HepG2 (cell line): ENCODE measurements around the gene CDK18. TPM values are rescaled to one million over a fixed set of nuclear protein-coding genes. Genes with fewer than 3 reads are reported as not detected.

Experiments used
- ASH2L ChIP-seq: fragments of 300-600, 200-600 bp; sonication (generic); IDR thresholded peaks from 2 replicates; pipeline ENCODE4 v1.7.0; 2017; ENCODE audit warnings: low read depth, mild to moderate bottlenecking, moderate library complexity, mixed read lengths, low read length; ENCODE audit not compliant: insufficient read length
- BCL6 ChIP-seq: IDR thresholded peaks from 2 replicates; pipeline ENCODE4 v1.6.1; 2016; ENCODE audit warnings: missing genetic modification reagents, missing compliant biosample characterization
- BCLAF1 ChIP-seq: fragments of 450-650 bp; IDR thresholded peaks from 2 replicates; pipeline ENCODE4 v1.6.1; 2017; ENCODE audit warnings: mild to moderate bottlenecking
- BRF2 ChIP-seq: sonication (generic); formaldehyde crosslinking; IDR thresholded peaks from 2 replicates; pipeline ENCODE4 v1.8.1; 2022; ENCODE audit warnings: mild to moderate bottlenecking, missing genetic modification reagents
- CHD4 ChIP-seq: fragments of 200-600 bp; sonication (generic); IDR thresholded peaks from 2 replicates; pipeline ENCODE4 v1.7.0; 2017; ENCODE audit warnings: mild to moderate bottlenecking, low read length, borderline replicate concordance
- GMEB1 ChIP-seq: sonication (generic); formaldehyde crosslinking; IDR thresholded peaks from 2 replicates; pipeline ENCODE4 v1.5.1; 2020; ENCODE audit warnings: missing genetic modification reagents, mild to moderate bottlenecking, borderline replicate concordance
- HHEX ChIP-seq: IDR thresholded peaks from 2 replicates; pipeline ENCODE4 v1.6.1; 2016; ENCODE audit warnings: control low read depth
- HNRNPUL1 ChIP-seq: fragments of 200-400 bp; formaldehyde crosslinking; IDR thresholded peaks from 2 replicates; pipeline ENCODE4 v1.6.1; 2017; ENCODE audit warnings: low read depth, mild to moderate bottlenecking, low read length, moderate library complexity
- KDM4B ChIP-seq: sonication (generic); formaldehyde crosslinking; IDR thresholded peaks from 2 replicates; pipeline ENCODE4 v1.4.0; 2020; ENCODE audit warnings: missing genetic modification reagents
- KMT2A ChIP-seq: sonication (generic); formaldehyde crosslinking; IDR thresholded peaks from 2 replicates; pipeline ENCODE4 v1.4.0; 2020; ENCODE audit warnings: missing genetic modification reagents
- MAFF ChIP-seq: IDR thresholded peaks from 2 replicates; pipeline ENCODE4 v1.6.1; 2011; ENCODE audit warnings: low read depth, low read length, improper control_type of control experiment
- NCOR1 ChIP-seq: fragments of 200-600 bp; sonication (generic); IDR thresholded peaks from 2 replicates; pipeline ENCODE4 v1.7.0; 2017; ENCODE audit warnings: antibody characterized with exemption, low read length, borderline replicate concordance
- NR2F2 ChIP-seq: IDR thresholded peaks from 2 replicates; pipeline ENCODE4 v1.6.1; 2012; ENCODE audit warnings: low read depth, inconsistent platforms, borderline replicate concordance
- RXRB ChIP-seq: IDR thresholded peaks from 2 replicates; pipeline ENCODE4 v1.6.1; 2016; ENCODE audit warnings: borderline replicate concordance, missing genetic modification reagents, missing compliant biosample characterization
- ZBTB44 ChIP-seq: sonication (generic); formaldehyde crosslinking; IDR thresholded peaks from 2 replicates; pipeline ENCODE4 v1.4.0; 2020; ENCODE audit warnings: missing genetic modification reagents
- ZIK1 ChIP-seq: sonication (generic); formaldehyde crosslinking; IDR thresholded peaks from 2 replicates; pipeline ENCODE4 v1.5.0; 2020; ENCODE audit warnings: mild to moderate bottlenecking, low read depth, missing genetic modification reagents, borderline replicate concordance
- ZMAT5 ChIP-seq: sonication (generic); formaldehyde crosslinking; IDR thresholded peaks from 2 replicates; pipeline ENCODE4 v1.5.0; 2020; ENCODE audit warnings: mild to moderate bottlenecking, low read depth, missing genetic modification reagents, borderline replicate concordance
- ZNF607 ChIP-seq: sonication (generic); formaldehyde crosslinking; IDR thresholded peaks from 2 replicates; pipeline ENCODE4 v1.5.1; 2020; ENCODE audit warnings: missing genetic modification reagents, mild to moderate bottlenecking, borderline replicate concordance
- ZNF691 ChIP-seq: sonication (generic); formaldehyde crosslinking; IDR thresholded peaks from 2 replicates; pipeline ENCODE4 v1.4.0; 2020; ENCODE audit warnings: missing genetic modification reagents, low read depth, mild to moderate bottlenecking, borderline replicate concordance
- ZNF720 ChIP-seq: sonication (generic); formaldehyde crosslinking; IDR thresholded peaks from 2 replicates; pipeline ENCODE4 v1.4.0; 2020; ENCODE audit warnings: missing genetic modification reagents
- ZNF766 ChIP-seq: sonication (generic); formaldehyde crosslinking; IDR thresholded peaks from 2 replicates; pipeline ENCODE4 v1.5.0; 2020; ENCODE audit warnings: missing genetic modification reagents, borderline replicate concordance
- ZNF878 ChIP-seq: sonication (generic); formaldehyde crosslinking; IDR thresholded peaks from 2 replicates; pipeline ENCODE4 v1.8.1; 2023; ENCODE audit warnings: mild to moderate bottlenecking, missing genetic modification reagents, moderate library complexity
- polyA plus RNA-seq, 8 experiments: library from polyadenylated mRNA; depleted of rRNA in 3 of 8; stranded (reverse) in 7 of 8; unstranded in 1 of 8; fragments of >200 nt; fragmentation: Illumina TruSeq in 4 of 8; extraction: Trizol in 4 of 8; gene quantifications; 2 replicates each; pipeline versions ENCODE4 v1.2.1 to v1.2.3, GENCODE V29; 2011 to 2016; ENCODE audit warnings: low read depth in 4 of 8, missing spikeins in 1 of 8, mixed read lengths in 1 of 8; ENCODE audit not compliant: insufficient read depth in 1 of 8
- total RNA-seq, 5 experiments: library from RNA; depleted of rRNA; stranded (reverse); fragments of >200 nt; fragmentation: Illumina TruSeq; extraction: Trizol; gene quantifications; 2 replicates each; pipeline ENCODE4 v1.2.3, GENCODE V29; 2016; ENCODE audit warnings: low read depth in 1 of 5

The CDK18 gene
- total and polyA plus RNA-seq, 2 of the 13 experiments (the other 11 are each of a cell fraction or from before 2014, with no cell fraction given) = 6.4 to 38.8 TPM

GRCh38 chr1:205492201-205492667, 12.2 kb upstream of the CDK18 start (continued):
- TF ChIP-seq ZNF720 (CRISPR knock-in tag) (no peak), KDM4B (CRISPR knock-in tag) (no peak), ZNF691 (CRISPR knock-in tag) (0 out of 2 replicates have a peak, but pooled peaks have one; percentile 63), MAFF (no peak), ASH2L (no peak), BCL6 (CRISPR knock-in tag) (peak; percentile 96), NCOR1 (peak; percentile 80; the same call in 1 of the 2 replicates), CHD4 (no peak), BCLAF1 (no peak), GMEB1 (CRISPR knock-in tag) (no peak; the same call in 1 of the 2 replicates), ZIK1 (CRISPR knock-in tag) (no peak), ZNF607 (CRISPR knock-in tag) (no peak), BRF2 (CRISPR knock-in tag) (no peak), ZNF878 (peak; percentile 56; the same call in 1 of the 2 replicates), RXRB (CRISPR knock-in tag) (peak; percentile 93), NR2F2 (peak; percentile 85), ZMAT5 (CRISPR knock-in tag) (no peak), ZNF766 (CRISPR knock-in tag) (no peak), HHEX (CRISPR knock-in tag) (no peak), HNRNPUL1 (no peak), ZBTB44 (CRISPR knock-in tag) (no peak), KMT2A (CRISPR knock-in tag) (no peak)
